H4 (cell line): ENCODE results near the gene OR2A25. TPM values are rescaled to one million over a fixed set of nuclear protein-coding genes. Genes with fewer than 3 reads are reported as not detected.
"Not testable (repeated sequence)": the region's sequence is repeated elsewhere in the genome, so short reads cannot be mapped to it uniquely, and the experiment has no call there.

ENCODE experiments used
- DNase-seq: peaks from one replicate; pipeline ENCODE4 v3.0.0-alpha.2; 2015; ENCODE audit warnings: low spot score
- total RNA-seq: library from RNA; depleted of rRNA; stranded (reverse); fragments of >200 nt; shearing (Covaris generic); gene quantifications from 2 replicates; pipeline ENCODE4 v1.2.3, GENCODE V29; 2014; rRNA removed

OR2A25 gene
- total RNA-seq, result not detected in 2 replicates

GRCh38 chr7:144069511-144069910 is at the start of gene OR2A25:
Gene OR2A25, plus strand, starts transcription at chr7:144069811. Its CDS starts 4,409 bp downstream, at chr7:144074220.
- DNase-seq, result no peak

GRCh38 chr7:144020340-144020739 is 49.3 kb upstream of the OR2A25 start:
- DNase-seq, result no peak

DNA sequence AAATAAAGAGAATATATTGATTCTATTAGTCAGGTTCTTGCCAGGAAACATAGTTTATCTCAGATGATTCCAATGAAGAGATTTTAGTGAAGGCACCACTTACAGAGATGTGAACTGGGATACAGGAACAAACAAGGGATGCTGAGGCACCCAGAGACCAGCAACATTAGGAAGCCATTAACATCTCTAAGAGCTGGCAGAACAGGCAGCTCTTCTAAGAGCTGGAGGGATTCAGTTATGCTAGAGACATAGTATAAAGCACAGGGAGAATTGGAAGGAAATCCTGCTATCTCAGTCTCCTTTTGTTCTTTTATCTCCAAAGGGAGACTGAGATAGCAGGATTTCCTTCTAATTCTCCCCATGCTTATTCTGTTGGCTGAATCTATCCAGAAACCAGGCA is 47.4 kb upstream of the OR2A25 start:
- DNase-seq, result no peak

DNA sequence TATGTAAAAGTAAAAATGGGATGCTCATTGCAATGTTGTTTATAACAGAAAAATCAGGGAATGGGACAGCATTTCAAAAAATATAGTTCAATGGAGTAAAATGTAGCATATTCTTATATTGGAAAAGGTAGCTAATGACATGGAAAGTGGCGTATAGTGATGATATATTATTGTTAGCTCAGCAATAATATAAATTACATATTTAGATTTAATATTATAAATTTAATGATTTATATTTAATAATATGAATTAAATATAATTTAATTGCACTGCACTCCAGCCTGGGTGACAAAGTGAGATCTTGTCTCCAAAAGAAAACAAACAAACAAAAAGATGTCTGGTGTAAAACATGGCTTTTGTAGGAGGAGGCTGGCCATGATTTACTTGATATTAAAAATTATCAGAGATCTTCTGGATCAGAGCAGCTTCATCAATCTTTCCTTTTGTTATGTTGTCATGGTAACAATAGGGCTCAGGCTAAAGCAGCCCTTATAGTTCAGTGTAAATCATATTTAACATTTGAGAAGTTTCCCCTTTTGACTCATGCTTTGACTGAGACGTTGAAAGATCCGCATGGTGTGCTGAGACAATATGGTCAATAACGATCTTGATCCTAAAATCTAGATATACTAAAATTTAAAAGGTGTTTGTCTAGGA is 46.3 kb upstream of the OR2A25 start:
- no peak for DNase-seq

DNA sequence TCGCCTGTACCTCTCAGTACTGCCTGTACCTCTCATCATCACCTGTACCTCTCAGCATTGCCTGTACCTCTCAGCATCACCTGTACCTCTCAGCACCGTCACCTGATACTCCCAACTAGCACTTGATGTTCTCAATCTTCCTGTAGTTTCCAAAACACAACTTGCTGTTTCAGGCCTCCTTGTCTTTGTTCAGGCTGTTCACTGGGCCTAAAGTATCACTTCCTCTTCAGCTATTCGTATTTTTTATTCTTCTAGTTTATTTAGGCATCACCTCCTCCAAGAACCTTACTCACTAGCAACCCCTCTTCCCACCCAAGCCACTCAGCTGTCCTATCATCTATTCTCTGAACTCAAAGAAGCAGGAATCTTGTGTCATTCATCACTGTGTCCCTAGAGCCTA is 45.4 kb upstream of the OR2A25 start:
- DNase-seq, result no peak

GRCh38 chr7:144026203-144026883 is 43.3 kb upstream of the OR2A25 start:
- no peak for DNase-seq

DNA sequence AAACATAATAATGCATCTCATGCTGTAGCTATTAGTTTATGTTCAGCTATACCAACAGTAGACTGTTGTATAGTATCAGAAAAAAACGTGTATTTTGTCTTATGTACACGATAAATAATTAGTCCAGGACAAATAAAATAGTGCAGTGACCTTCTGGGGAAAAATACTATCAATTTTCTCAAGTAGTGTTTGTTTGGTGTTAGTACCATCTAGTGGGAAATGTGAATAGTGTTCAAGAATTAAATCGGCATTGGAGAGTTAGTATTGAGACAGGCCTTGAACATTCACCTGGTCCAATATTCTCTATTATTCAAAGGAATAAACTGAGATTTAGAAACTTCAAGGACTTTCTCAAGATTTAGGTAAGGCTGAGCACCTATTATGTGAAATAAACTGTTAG is 42.5 kb upstream of the OR2A25 start:
- peak; percentile 25 for DNase-seq

GRCh38 chr7:144027974-144028373 is 41.6 kb upstream of the OR2A25 start:
- DNase-seq, result no peak

- DNase-seq, result no peak
These were observed 41.1 kb upstream of the OR2A25 start for GRCh38 chr7:144028547-144028946.

DNA sequence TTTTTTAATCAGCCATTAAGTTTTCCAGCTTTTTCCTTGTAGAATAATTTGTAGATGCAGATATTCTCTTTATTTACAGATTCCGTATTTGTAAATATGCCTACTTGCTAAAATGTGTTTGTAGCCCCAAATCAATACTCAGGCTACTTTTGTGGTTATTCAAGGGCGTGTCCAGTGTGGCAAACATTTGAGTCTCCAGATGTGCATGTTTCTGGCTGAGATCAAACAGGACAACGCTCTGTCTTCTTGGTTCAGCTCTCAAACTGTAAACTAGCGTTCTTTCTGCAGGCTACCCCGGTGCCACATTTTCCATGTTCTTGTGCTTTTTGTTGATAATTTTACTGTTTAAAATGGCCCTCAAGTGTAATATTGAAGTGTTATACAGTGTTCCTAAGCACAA is 37.1 kb upstream of the OR2A25 start:
- no peak for DNase-seq

DNA sequence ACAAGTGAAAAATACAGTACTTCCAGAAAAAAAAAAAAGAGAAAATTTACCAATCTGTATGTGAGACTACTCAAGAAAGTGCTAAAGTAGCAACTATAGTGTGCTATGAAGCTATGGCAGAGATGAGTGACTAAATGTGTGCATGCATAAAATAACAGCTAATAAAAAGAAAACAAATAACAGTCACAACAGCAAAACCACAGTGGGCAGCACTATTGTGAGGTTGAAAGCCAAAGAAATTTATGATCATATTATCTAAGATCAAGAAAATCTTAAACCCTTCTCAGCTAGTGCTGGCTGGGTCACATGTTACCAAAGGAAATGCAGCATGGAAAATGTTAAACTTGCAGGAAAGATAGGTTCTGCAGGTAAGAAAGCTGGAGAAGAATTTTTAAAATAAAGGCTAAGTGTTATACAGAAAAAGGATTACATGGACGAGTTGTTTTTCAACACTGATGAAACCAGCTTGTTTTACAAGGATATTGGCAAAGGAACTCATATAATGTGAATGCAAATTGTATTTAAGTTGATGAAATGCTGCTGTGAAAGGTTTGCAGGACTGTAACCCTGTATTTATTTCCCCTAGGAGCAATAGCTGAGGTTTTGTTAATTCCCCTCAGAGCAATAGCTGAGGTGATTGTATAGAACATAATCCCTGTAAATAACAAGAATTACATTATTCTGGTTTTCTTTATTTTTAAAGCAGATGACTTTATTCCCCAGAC is 36.5 kb upstream of the OR2A25 start:
- no peak for DNase-seq

GRCh38 chr7:144035385-144035784 is 34.2 kb upstream of the OR2A25 start:
- DNase-seq, result no peak

- DNase-seq, result no peak
These were observed 33.2 kb upstream of the OR2A25 start for GRCh38 chr7:144036302-144036885.

DNA sequence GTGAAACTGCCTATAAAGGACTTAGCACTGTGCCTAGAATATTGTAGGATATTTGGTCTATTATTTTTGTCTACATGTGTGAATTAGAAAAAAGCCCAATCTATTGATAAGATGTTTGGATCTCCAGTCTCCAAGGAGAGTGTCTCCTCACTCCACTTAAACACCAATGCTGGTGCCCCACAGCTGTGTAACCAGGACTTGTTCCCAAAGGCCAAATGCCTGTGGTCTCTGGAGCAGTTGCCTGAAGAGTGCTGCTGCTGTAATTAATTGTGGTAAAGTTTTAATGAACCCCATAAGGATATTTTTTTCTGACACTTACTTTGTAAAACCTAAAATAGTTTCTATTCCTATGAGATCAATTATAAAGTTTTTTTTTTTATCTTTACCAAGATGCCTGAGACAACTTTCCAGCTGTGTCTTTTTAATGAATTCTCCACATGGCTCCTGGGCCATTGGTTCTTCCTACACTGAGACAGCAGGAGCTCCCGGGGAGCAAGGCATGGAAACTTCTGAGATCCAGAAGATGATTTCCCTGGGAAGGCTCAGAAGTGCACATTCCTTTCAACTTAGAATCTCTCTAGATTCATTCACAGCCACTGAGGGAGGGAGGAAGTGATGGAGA is 32.1 kb upstream of the OR2A25 start:
- no peak for DNase-seq

DNA sequence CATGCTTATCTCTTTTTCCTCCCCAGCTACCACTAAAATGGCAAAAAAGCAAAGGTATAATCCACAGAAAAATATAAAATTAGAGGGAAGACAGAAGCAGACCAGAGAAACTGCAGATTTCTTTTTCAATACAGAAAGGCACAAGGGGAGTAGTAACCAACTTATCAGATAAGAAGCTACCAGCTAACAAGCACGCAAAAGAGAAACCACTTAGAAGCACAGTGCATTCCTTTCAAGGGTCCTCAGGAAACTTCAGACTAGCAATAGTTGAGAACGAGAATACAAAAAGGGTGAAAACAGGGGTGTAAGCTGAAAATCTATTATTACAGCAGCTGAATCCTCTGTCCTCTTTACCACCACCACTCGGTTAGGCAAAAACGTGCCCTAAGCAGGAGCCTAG is 30.7 kb upstream of the OR2A25 start:
- no peak for DNase-seq

GRCh38 chr7:144048648-144049047 is 21.0 kb upstream of the OR2A25 start, which contains the start of gene OR2A5:
Gene OR2A5, plus strand, starts transcription at chr7:144048948. Its CDS starts 1,454 bp downstream, at chr7:144050402.
- DNase-seq, result no peak

DNA sequence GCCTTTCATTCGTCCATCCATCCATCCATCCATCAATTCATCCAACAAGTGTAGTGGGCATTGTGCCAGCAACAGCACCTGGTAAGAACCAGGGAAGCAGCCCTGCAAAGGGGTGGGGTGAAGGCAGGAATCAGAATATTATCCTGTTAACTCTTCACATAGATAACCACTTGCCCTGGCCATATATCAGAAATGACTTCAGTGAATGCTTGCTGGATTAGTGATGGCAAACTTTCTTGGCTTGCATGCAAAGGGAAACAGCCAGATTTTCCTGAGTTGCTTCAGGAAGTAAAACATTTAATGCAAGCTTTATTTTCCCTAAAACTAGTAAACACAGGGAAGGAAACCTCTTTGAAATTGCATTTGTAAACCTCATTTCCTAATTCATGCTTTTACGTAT is 20.1 kb upstream of the OR2A25 start:
- no peak for DNase-seq

- no peak for DNase-seq
These were observed 19.5 kb upstream of the OR2A25 start for GRCh38 chr7:144050093-144050492.

DNA sequence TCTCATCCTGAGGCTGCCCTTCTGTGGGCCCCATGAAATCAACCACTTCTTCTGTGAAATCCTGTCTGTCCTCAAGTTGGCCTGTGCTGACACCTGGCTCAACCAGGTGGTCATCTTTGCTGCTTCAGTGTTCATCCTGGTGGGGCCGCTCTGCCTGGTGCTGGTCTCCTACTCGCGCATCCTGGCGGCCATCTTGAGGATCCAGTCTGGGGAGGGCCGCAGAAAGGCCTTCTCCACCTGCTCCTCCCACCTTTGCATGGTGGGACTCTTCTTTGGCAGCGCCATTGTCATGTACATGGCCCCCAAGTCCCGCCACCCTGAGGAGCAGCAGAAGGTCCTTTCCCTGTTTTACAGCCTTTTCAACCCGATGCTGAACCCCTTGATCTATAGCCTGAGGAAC is 18.7 kb upstream of the OR2A25 start:
- DNase-seq, result not testable (repeated sequence)

DNA sequence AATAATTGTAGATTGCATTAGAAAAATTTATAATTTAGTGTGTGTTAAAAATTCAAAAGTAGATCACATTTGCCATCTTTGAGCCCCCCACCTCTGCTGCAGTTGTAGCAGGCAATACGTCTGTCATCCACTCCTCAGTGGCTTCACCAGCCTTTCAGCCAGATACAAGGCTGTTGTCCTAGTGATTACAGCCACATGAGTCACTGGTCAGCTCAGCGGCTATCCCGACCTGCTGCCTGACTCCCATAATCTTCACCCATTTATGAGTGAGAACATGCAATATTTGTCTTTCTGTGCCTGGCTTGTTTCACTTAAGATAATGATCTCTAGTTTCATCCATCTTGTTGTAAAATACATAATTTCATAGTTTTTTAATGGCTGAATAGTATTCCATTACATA is 11.7 kb upstream of the OR2A25 start:
- DNase-seq, result peak; percentile 17

DNA sequence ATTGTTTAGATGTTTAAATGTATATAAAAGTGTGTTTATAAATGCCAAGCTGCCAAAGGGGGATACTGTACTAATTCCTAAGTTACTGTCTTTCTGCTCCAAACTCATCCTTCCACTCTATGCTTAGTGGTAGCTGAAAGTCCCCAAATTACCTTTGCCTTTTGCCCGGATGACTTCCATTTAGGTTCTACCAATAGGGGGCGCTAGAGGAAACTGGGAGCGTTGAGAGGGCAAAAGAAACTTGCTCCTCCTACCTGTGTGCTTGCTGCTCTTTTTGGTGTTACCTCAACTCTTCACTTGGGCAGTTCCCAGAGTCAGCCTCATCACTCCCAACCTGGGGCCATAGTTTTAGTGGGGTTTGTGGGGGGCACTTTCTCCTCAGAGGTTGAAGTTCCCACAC is 5.9 kb upstream of the OR2A25 start:
- DNase-seq, result no peak

DNA sequence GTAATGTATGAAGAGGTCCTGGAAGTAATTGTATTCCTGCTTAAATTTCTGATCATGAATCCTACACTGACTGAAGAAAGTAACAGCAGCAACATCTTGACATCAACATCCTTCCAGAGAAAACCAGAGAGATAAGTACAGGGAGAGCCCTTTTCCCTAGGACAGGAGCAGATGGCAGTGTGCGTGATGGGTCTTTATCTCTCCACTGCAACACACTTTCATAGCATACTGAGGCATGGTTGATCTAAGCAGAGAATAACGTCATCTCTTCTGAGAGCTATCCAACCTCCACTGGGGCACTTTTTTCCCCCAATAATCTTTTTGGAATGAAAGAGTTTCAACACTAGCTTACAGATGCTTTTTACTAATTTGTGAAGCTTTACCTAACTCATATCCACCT is 342 bp downstream of the OR2A25 start:
- DNase-seq, result no peak
